ENCODE results near the gene GOLM1.
"Not testable (repeated sequence)": the region's sequence is repeated elsewhere in the genome, so short reads cannot be mapped to it uniquely, and the experiment has no call there.

Gene GOLM1

DNA sequence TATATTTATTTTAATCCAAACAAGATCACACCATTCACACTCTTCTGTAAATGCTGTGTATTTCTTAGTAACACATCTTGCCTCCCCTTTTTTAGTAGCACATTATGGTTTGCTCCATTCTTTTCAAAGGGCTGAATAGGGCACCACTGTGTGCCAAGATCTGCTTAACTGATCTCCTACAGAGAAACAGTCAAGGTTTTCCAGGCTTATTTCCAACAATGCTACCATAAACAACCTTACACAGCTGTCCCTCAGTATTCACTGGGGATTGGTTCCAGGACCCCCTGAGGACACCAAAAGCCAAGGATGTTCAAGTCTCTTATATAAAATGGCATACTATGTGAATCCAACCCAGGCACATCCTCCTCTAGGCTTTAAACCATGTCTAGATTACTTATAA is 16.5 kb downstream of the GOLM1 start:
- no peak for DNase-seq

DNA sequence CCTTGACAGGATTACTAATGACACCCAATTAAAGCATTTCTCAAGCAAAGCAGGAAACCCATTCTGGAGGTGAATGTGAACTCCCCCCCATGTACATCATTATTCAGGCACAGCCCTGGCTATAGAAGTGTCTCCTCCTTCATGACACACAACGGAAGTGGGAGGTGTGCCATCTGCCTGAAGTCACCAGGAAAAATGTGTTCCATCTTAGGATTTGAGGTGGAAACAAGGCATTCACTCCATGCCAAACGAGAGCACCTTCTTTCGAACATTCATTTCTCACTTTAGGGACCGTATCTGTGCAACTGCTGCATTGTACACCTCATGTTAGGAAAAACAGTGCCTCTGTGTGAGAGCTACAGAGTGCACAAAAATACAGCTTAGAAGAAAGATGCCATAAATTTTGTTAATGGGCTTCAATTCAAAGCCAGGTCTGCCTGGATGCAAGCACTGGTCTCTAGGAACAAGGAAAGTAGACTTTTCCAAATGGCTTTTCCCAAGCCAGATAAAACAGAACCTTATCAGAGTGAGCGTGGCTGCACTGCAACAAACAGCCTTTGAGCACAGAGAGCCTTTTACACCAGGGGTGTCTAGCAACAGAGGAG is 19.4 kb downstream of the GOLM1 start:
- DNase-seq = peak; percentile 41

DNA sequence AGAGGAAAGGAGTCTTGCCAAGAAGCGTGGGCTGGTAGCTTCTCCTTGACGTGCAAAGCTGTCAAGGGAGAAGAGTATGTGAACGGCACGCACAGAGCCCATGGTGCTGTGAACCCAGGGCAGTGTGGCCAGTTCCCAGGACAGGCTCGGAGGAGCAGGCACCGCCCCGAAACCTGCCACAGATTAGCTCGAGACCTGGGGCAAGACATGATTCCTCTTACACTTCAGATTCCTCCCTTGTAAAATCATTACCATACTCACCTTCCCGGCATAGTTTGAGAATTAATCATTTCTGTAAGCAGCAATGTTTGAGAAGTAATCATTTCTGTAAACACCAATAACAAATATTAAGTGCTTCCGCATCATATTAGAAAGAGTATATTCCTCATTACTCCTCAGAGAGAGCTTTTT is 19.9 kb downstream of the GOLM1 start:
- DNase-seq = peak; percentile 44

DNA sequence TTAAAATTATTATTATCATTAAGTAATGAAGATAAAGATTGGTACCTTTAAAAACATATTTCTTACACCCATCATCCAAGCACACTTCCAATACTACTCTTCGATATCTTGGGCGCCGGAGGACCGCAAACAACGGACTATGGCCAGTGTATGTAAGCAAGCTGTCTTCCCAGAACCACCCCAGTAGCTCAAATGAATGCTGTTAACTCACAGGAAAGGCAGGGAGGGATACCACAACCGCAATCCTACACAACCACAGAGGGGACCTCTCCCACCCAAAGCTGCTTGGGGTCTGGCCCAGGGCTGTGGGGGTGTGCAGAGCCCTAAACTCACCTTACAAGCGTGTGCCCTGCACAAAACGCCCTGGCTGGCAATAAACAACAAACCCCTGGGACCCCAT is 20.6 kb downstream of the GOLM1 start:
- no peak for DNase-seq

DNA sequence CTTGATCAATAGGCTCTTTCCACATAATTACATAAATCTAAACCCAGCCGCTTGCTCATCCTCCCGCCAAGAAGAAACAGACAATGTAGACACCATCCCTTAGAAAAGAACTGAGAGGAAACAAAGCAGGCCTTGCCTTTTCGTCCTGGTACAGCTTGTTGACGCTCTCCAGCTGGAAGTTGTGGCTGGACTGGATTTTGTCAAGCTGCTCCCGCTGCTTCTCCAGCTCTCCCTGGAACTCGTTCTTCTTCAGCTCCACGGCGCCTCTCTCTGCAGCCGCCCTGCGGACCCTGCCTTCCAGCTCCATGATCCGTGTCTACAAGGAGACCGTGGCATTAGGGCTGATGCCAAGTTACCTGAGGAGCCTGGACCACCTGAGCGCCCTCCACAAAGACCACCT is 22.1 kb downstream of the GOLM1 start:
- no peak for DNase-seq

DNA sequence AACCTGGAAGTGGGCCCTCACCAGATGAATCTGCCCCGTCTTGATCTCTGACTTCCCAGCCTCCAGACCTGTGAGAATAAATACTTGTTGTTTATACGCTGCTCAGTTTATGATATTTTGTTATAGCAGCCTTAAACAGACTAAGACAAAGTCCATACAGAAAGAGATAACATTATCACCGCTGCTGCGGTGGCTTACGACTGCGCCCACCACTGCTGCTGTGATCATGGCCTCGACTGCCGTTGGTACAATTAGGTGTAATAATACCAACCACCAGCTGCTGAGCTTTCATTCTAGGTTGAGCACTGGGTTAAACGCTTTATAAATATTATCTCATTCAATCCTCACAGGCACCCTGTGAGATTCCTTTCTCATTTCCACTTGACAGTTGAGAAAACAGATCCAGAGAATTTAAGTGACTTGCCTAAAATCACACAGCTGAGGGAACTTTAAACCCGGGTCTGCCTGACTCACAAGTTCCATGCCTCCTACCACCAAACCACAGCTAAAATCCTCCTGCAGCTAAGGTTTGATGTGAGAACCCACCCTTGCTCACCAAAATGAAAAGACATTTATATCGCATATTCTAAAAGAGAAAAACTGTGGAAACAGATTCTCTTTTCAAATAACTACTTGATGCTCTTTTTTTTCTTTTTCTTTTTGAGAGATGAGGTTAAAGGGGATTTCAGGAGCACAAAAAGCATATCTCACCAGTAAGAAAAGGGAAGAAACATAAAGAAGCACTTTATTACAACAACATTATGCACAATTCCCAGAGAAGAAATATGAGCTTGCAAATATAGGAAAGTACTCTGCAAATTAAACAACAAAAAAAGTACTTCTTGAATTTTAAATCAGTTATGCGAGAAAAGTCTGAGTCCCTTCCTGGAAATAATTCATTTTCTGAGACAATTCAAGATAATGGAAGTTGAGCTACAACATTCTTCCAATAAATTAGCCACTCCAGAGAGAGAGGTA is 23.9 kb downstream of the GOLM1 start:
- no peak for DNase-seq

DNA sequence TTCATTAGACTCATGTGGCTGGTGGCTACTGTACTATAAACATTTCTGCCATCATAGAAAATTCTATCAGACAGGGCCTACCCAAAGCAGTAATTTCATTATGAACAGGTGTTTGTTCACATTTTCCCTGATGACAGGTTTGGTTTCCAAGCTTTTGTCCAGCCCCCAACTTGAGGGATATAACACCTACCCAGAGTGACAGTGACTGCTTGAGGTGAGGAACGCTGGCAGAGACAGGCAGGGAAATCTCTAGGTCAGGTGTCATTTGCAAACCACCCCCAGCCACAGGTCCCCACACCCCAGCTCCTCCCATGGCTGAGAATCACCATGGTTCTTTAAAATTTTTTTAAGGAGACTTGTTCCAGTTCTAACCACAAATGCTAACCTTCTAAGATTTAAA is 25.5 kb downstream of the GOLM1 start:
- no peak for DNase-seq

DNA sequence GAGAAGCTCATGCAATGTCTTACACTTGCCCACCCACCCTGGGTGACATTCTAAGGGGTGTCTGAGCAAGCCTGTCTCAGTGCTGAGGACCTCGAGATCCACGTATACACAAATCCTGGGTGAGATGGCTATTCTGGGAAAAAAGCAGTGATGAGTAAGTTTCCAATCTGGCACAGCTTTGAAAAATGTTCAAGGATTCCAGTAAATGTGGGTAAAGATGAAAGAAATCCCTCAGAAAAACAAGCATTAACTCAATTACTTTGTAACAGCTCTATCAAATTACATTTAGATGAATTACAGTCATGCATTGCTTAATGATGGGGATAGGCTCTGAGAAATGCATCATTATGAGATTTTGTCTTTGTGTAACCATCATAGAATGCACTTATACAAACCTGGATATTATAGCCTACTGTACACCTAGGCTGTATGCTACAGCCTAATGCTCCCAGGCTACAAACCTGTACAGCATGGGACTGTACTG is 26.9 kb downstream of the GOLM1 start:
- no peak for DNase-seq

DNA sequence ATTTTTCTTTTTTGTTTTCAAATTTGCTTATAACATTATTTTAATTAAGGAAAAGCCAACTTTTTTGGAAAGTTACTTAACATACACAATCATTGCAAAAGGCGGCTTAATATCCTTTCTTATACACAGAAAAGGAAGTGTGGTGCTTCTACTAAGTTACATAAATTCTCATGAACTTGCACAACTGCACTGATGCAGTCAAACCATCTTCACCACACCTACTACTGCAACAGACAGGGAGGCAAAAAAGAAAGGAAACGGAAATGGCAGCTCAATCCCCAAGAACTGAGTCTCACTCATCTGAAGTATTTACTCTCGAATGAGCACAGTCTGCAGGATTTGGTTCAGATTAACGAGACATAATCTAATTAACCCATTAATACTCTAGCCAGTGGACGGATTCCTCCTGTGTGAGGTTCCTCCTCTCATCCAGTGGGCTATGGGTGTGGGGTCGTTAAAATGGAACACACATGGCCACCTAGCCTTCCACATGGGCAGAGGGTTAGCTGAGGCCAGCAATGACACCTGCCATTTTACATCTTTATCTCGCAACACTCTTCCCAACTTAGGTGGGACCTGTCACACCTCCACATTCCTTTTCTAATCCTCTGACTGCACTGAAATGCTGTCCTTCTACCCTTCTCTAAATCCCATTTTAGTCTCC is 30.0 kb downstream of the GOLM1 start:
- DNase-seq = no peak

DNA sequence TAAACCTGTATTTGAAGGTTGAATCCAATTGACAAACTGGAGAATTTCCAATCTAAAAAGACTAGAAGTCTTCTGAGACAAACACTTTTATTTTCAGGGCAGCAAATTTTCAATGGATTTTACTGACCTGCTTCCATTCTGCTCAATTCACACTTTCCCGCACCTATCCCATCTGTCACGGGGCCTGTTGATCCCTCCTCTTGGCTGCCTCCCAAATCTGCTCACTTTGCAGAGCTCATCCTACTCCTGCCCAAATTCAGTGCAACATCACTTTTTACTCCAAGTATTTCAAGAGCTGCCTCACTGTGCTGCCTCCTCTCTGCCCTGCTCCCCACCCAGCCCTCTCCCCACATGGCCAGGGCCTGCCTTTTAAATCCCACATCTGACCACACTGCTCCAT is 35.1 kb downstream of the GOLM1 start:
- no peak for DNase-seq

DNA sequence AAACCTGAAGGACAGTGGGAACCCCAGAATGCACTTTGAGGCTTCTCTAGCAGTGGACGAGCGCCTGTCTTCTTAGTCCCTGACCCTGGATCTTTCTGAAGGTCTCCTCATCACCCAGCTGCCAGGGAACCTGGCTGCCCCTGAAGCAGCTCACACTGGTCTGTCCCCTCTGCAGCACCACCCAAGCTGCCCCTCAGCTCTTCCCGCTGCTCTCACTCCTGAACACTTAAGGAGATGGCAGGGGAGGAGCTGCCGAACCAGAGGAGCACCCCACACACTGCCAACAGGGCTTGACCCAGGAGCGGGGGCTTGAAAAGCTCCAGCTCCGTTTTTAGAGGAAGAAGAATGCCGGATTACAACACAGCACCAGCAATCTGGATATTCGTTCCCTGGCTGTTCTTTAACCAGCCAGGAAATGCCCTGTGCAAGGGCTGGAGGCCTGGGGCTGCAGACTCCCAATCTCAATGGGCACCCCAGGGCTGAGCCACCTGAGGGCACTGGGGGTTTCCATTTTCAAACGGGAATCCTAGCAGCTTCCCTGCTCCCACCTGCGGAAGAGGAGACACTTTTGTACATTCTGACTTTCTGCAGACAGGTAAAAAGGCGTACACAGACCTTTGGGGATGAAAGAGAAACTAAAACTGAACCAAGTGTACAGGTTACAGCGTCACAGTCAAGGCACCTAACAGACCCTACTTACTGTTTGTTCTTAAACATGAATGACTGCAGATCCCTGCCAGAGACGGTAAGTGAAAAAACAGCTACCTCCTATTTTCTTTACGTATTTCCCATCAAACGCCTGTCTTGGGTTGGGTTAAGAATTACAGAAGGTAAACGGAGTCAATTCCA is 36.3 kb downstream of the GOLM1 start:
- DNase-seq = no peak

DNA sequence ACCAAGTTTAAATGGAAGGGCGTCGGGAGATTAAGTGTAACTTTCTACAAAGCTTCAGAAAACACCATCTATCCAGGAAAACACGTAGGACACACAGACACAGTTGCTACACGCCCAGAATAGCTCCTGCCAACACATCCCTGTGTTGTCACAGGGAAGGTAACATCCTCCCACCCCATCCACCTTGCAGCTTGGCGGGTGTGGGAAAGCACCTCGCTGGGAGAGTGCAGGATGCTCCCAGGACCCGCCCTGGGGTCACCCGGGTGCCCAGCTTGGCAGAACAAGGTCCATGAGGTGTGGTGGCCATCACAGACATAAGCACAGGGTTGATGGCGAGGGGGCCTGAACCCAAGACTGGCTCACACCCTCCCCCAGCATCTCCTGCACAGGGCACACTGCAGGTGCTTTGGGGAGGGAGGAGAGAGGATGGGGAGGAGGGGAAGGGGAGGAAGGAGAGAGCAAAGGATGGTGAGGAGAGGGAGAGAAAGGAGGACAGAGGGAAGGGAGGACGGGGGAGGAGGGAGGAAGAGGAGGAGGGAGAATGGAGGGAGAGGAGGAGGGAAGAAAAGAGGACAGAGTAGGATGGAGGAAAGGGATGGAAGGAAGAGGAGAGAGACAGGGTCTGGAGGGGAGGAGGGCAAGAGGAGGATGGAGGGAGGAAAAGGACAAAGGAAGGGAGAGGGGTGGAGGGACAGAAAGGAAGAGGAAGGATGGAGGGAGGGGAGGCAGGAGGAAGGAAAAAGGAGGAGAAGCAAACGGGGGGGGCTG is 37.2 kb downstream of the GOLM1 start:
- no peak for DNase-seq

DNA sequence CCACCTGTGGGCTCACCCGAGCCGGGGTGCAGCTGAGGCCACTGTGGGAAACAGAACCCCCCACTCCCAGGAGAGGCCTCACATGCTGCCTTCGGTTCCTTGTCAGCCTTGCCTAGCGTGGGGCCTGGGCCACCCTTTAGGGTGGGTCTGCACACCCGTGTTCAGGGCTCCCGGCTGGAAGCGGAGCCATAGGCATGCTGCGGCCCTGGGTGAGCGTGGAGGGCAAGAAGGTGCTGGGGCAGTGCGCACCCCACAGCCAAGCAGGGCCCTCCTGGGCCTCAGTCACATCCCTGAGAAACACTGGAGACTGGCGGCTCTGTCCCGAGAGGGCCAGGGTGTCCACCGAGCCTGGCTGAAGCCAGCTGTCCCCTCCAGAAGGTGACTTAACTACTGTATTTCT is 41.9 kb downstream of the GOLM1 start:
- no peak for DNase-seq

DNA sequence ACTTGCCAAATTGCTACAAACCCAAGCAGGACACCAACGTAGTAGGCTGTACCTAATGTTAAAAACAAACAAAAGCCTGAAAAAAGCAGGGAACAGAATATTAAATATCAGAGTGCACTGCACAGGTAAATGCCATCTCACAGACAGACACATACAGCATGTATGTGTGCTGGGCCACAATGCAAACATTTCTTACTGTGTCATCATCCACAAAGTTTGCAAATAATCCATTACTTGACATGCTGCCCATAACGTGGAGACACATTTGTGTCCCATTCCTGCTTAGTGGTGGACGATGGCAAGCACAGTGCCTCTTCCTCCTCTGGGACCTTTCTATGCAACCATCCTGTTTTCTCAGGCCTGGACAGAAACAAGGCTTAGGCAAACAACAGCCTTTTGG is 44.7 kb downstream of the GOLM1 start:
- no peak for DNase-seq

DNA sequence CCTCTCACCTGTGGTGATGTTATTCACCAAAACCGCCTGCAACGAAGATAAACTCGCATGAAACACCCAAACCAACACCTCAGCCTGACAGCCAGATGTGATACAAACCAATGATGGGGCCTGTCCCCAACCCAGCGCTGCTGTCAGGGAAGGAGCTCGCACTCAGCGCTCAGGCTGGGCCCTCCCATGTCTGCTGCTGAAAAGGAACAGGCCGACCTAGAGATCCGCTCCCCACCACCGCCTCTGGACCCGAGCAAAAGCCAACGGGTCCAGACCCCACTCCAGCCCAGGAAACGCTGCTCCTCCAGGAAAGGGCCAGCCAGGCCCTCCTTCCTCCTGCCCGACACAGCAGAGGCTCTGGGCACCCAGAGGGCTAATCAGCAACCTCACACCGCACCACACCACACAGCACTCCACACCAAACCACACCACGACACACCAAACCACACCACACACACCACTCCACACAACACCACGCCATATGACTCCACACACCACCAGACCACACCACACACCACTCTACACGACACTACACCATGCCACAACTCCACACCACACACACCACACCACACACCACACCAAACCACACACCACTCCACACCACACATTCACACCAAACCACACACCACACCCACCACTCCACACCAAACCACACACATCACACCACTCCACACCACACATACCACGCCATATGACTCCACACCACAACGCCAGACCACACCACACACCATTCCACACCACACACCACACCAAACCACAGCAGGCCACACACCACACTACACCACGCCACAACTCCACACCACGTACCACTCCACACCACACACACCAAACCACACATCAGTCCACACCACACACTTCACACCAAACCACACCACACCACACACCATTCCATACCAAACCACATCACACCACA is 46.5 kb downstream of the GOLM1 start:
- DNase-seq = no peak

DNA sequence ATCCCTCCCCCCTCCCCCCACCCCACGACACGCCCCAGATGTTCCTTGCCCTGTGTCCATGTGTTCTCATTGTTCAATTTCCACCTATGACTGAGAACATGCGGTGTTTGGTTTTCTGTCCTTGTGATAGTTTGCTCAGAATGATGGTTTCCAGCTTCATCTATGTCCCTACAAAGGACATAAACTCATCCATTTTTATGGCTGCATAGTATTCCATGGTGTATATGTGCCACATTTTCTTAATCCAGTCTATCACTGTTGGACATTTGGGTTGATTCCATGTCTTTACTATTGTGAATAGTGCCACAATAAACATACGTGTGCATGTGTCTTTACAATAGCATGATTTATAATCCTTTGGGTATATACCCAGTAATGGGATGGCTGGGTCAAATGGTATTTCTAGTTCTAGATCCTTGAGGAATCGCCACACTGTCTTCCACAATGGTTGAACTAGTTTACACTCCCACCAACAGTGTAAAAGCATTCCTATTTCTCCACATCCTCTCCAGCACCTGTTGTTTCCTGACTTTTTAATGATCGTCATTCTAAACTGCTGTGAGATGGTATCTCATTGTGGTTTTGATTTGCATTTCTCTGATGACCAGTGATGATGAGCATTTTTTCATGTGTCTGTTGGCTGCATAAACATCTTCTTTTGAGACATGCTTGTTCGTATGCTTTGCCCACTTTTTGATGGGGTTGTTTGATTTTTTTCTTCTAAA is 51.2 kb downstream of the GOLM1 start:
- DNase-seq = not testable (repeated sequence)

DNA sequence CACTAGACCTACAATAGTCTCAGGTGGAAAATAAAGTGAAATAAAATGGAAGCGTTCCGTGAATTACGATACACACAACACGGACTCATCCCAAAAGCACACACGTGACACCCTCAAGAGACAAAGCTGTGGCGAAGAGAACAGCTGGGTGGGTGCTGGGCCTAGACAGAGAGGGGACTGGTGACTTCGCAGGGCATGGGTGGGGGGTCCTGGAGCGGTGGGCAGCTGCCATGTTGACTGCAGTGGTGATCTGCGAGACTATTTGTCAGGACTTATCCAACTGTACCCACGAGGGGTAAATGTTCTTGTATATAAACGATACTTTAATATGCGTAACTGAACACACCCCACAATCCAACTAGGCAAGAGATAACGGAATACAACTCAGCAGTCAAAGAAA is 52.0 kb downstream of the GOLM1 start:
- no peak for DNase-seq

DNA sequence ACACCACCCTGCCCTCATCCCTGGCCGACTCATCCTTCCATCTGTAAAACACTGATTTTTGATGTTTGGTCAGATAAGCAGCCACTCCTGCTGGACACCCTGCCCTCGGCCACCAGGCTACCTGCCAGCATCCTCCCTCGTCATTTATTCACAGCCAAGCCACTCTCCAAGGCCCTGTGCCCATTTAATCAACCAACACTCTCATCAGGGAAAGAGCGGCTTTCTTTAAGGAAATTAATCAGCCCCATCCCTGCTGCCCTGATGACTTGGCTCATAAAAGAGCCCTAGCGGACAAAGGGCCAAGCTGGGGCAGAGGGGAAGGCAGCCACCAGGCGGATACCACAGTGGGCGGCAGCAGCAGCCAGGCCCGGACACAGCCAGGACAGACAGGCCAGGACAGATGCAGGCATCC is 52.4 kb downstream of the GOLM1 start:
- DNase-seq = no peak

DNA sequence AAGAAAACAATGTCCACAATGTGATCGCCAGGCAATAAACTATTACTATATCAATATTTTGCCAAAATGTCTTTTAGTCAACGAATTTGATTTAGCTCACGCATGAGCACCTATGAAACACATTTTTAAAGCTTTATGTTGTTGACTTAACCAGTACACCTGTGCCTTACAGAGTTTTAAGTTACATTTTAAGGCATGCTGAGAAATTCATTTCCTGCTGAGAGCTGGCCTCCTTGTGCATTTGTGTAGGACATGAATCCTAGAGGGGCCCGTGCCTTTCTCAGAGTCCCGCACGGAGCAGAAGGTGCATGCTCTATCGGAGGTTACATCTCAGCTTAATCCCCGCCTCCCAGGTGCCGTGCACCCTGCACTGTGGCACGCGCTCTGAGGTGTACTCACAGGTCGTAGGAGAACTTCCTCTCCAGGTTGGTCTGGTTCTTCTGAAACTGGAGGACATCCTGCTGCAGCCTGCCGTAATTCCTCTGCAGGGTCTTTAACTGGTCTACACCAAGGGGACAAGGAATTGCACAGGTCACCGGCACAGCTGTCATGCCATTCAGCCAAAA is 53.2 kb downstream of the GOLM1 start:
- no peak for DNase-seq

DNA sequence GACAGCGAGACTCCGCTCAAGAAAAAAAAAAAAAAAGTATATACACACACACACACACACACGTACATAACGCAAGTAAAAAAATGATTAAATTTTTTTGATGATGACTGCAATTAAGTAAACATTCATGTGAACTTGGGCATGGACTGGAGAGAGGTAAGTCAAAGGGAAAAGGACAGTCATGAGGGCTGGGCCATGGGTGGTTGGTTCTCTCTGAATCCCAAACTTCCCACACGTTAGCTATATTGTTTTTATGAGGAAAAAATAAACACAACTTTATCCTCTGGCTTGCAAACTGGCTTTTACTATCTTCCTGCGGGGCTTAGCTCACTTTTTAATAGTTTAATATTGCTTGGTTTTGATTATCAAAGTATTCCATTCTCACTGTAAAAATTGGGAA is 53.7 kb downstream of the GOLM1 start:
- no peak for DNase-seq
